GM19240 (cell line): ENCODE data around the gene FPR1.

Experiments used
- DNase-seq: peaks from one replicate; pipeline ENCODE4 v3.0.0; 2011; ENCODE audit warnings: low spot score; ENCODE audit not compliant: insufficient read length

Gene FPR1

DNA sequence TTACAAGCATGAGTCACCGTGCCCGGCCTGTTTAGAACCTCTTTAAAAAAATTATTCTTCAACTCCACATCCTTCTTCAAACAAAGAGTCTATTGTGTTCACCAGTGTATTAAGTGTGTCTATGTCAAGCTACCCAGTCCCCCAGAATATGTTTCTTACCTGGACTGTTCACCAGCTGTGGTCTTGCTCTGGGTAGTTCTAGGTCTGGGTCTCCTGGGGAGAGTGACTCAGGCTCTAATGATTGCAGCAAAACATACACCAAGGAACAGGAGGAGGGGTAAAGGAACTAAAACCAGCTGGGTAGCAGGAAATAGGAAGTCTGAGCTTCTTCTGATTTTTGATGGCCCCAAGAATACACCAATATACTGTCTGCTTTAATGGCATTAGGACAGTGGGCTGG lies at the start of gene FPR1:
FPR1 (minus strand) TSS at position 224 of the 400 bp plus-strand sequence. CDS start 4,884 bp downstream, outside the sequence.
- no peak for DNase-seq

GRCh38 chr19:51800473-51801244 lies 49.0 kb upstream of the FPR1 start:
- DNase-seq: no peak

GRCh38 chr19:51799774-51800472 lies 48.2 kb upstream of the FPR1 start:
- DNase-seq: no peak

DNA sequence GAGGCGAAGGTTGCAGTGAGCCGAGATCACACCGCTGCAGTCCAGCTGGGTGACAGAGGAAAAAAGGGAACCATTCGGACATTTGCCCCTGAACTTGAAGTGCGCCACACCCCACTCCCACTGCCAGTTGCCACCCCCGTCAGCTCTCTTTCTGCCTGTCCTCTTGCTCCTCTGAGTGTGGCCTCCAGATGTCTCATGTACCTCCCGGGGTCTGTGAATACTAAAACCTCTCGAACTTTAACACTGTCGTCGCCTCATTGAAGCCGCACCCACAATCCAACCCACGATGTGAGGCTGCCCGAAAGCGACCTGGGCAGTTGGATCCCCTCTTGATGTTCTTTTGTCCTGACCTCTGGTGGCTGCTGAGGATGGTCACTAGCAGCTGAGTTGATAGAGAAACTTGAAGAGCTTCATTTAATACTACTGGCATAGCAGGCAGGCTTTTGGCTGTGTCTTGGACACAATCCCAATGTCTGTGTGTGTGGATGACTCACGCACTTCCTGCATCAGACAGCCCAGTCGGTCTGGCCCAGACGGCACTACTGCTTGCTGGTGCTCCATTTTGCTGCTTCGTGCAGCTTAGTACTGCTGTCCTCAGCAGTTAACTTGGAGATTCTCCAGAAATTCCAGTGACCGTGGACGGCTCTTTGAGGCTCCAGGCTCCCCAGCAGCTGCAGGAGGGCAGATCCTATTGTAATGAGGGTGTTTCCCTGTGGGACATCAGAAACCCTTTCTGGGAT lies 47.5 kb upstream of the FPR1 start:
- DNase-seq: no peak

- DNase-seq: no peak
Measured at GRCh38 chr19:51798062-51798461, 46.4 kb upstream of the FPR1 start.

DNA sequence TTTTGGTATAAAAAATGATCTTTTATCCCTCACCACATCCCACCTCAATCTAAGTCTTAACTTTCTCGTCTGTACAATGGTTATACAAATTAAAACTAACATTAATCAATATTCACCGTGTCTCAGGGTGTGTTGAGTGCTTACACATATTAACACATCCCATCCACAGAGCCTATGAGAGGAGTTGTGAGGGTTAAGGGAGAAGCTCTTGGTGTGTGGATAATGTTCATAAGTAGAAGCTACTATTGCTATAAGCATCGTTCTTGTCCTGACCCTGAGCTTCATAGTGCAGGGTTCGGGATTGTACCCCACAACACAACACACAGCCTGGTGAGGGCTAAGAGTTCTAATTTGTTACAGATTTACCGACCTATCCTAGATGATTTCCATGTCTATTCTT lies 45.8 kb upstream of the FPR1 start:
- no peak for DNase-seq

DNA sequence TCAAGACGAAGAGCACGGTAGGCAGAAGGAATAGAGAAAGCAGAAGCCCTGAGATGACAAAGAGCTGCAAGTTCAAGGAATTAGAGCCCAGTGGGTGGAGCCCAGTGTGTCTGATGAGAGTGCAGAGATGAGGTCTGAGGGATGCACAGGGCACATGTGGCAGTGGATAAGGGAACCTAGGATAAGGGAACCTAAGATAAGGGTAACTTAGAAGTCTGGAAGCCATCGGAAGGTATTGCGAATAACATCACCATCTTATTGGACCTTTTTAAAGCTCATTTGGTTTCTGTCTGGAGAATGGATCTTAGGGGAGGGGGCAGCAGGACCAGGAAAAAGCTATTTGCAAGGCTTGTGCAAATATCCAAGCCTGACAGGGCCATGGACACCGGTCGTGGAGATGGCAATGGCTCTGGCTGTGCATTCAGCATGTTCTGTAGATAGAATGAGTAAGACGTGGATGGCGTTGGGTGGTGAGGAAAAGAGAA lies 44.6 kb upstream of the FPR1 start:
- DNase-seq: no peak

DNA sequence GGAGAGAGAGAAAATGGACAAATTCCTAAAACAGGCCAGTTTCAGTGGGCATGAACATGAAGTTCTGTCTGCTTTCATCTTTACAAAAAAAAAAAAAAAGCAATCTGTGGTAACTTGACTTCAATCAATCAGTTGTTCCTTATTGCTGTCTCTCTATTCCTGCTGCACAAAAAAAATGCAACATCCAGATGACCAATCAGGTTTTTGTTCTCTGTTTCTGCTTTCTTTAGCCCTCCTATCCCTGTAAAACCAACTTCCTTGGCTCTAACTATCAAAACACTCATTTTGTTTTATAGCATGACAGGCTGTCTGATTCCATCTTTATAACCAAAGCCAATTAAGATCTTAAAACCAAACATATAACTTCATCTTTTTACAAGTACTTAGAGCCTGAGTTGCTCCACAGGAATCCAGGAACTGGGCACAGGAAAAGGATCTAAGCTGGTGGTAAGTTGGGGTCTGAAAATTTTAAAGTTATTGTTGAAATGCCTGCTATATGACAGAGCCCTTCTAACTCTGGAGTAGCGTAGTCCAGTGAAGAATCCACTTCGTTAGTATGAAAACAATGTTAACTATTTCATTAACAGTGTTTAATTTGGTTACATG lies 43.3 kb upstream of the FPR1 start, which contains the start of gene FPR3:
FPR3 (plus strand) TSS at position 273 of the 606 bp plus-strand sequence. CDS start 28,592 bp downstream, outside the sequence.
- DNase-seq: no peak

GRCh38 chr19:51793994-51794393 lies 42.3 kb upstream of the FPR1 start:
- no peak for DNase-seq

- no peak for DNase-seq
Measured at GRCh38 chr19:51792932-51793331, 41.3 kb upstream of the FPR1 start.

GRCh38 chr19:51789061-51789795 lies 37.5 kb upstream of the FPR1 start:
- no peak for DNase-seq

DNA sequence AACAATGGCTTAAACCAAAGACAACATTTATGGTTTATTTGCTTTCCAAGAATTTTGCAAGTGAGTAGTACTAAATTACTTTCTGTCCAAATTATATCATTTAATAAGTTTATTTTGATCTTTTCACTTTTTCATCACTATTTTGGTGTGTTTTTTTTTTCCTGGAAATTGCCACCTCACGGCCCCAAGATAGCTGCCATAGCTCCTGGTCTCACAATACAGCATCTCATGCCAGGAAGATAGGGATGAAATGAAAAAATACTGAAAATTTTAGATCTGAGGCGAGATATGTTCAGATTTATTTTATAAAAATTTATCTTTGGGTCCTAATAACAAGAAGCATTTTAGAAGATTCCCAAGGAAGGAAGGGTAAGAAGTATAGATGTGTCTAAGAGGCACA lies 36.4 kb upstream of the FPR1 start:
- DNase-seq: no peak

DNA sequence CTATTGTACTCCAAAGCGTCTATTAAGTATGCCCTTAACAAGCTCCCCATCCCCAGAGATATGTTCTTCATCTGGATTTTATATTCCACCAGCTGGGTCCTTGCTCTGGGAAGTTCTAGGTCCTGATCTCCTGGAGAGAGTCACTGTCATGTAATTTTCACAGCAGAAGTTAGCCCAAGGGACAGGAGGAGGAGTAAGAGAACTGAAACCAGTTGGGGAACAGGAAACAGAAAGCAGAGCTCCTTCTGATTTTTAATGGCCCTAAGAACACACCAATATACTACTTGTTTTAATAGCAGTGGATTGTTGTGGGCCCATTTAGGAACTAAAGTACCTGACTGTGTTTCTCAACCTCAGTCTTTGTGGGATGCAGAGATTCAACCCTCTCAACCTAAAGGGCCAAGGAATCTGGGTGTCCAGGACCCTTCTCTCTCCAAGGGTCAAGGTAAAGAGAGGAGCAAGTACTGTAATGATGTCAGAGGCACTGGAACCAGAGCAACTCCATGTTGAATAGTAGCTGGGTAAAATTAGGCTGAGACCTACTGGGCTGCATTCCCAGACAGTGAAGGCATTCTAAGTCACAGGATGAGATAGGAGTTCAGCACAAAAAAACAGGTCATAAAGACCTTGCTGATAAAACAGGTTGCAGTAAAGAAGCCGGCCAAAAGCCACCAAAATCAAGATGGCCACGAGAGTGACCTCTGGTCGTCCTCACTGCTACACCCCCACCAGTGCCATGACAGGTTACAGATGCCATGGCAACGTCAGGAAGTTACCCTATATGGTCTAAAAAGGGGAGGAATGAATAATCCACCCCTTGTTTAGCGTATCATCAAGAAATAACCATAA lies 35.2 kb upstream of the FPR1 start:
- DNase-seq: no peak

GRCh38 chr19:51784922-51785690 lies 33.4 kb upstream of the FPR1 start:
- no peak for DNase-seq

DNA sequence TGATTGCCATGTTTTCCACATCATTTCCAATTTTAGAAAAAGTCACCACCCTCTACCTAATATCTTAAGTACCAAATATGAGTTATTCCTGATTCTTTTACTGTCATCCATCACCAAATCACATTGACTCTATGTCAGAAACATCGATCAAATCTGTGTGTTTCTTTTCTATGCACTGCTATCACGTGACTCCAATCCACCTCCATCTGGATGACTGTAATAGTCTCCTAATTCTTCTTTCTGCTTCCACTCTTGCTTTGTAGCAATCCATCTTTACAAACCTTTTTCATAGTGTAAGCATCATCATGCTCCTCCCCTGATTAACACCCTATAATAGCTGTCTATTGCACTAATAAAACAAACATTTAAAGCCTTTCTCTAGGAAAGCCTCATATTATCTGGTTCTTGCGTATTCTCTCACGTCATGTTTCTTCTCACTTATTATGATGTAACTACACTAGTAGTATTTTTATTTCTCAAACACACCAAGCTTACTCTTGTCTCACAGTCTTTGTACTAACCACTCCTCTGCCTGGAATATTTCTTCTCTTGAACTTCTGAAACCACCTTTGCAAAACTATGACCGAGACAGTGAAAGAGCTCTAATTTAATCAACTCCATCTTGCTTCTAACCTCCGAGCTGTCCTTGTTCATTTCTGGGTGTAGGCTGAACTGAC lies 32.6 kb upstream of the FPR1 start:
- no peak for DNase-seq

GRCh38 chr19:51783372-51783771 lies 31.7 kb upstream of the FPR1 start:
- DNase-seq: no peak

DNA sequence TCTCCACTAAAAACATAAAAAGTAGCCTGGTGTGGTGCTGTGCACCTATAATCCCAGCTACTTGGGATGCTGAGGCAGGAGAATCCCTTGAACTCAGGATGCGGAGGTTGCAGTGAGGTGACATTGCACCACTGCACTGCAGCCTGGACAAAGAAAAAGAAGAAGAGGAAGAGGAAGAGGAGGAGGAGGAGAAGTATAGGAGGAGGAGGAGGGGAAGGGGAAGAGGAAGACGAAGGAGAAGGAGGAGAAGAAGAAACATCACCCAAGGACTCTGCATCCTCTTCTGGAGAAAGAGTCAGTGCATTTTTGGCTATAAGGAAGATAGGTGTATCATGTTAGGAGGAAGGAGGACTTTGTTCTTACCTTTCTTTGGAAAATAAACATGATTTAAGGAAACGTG lies 30.3 kb upstream of the FPR1 start:
- no peak for DNase-seq

DNA sequence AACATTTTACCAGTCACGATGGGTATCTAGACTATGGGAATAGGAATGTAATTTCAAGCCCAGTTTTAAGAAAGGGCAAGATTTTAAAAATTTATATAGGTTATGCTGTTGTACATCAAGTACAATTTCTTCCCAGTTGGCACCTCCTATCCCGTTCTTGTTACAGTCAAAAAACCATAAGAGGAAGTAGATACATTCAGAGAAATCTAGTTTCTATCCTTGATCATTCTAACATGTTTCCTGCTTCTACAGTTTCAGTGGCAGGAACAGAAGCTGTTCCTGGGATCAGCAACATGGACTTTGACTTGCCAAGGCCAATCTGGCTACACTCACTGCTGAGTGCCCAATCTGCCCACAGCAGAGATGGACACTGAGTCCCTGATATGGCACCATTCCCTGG lies 28.6 kb upstream of the FPR1 start:
- DNase-seq: no peak

GRCh38 chr19:51779703-51780102 lies 28.0 kb upstream of the FPR1 start:
- no peak for DNase-seq
